HCT116 (cell line): ENCODE measurements around the gene CGRRF1. TPM values are rescaled to one million over a fixed set of nuclear protein-coding genes. Genes with fewer than 3 reads are reported as not detected.

Source experiments
- ATAC-seq: fragments of 200-7000 bp; cut with Tn5 transposase; 2 replicates; pipeline ENCODE4 v1.9.1; 2020; ENCODE audit warnings: mild to moderate bottlenecking, moderate library complexity
- BruUV-seq: library from RNA; stranded (reverse); fragments of 400-500 nt; replicated peaks from 2 replicates; lab custom pipeline; 2021; lab: Mats Ljungman, UMichigan
- CTCF ChIA-PET: fragments of 300-600 bp; sonication (Branson Sonifier 250); formaldehyde crosslinking; loops from one replicate; lab custom pipeline; 2021; ENCODE audit warnings: antibody characterized with exemption; lab: Charles Lee
- POLR2A ChIA-PET: fragments of 300-600, 350-600 bp; sonication (Branson Sonifier 250); formaldehyde crosslinking; loops from one replicate; lab custom pipeline; 2021; ENCODE audit warnings: antibody characterized with exemption; lab: Charles Lee
- RAD21 ChIA-PET, 2 experiments: fragments of 300-600 bp; sonication (Branson Sonifier 250); formaldehyde crosslinking; loops; one replicate each; lab custom pipeline; 2023; ENCODE audit warnings: low total read pairs in 2 of 2; ENCODE audit not compliant: uncharacterized antibody in 2 of 2, unreplicated experiment in 2 of 2, low non-redundant PET in 1 of 2; lab: Charles Lee
- DNase-seq: peaks from one replicate; pipeline ENCODE4 v3.0.0-alpha.2; 2010; ENCODE audit warnings: low read depth, low spot score
- H2AFZ ChIP-seq: fragments of 200-600 bp; shearing (Covaris generic), sonication (generic); 2 replicates; pipeline ENCODE4 v1.6.1; 2017; ENCODE audit warnings: low read depth, mixed run types, mixed read lengths, antibody characterized with exemption, low read length; ENCODE audit not compliant: poor library complexity, severe bottlenecking
- H3K27ac ChIP-seq: 2 replicates; pipeline ENCODE4 v1.5.1; 2012; ENCODE audit warnings: low read depth, low read length
- H3K27me3 ChIP-seq: fragments of 200-600 bp; sonication (generic); 2 replicates; pipeline ENCODE4 v1.6.1; 2016; ENCODE audit warnings: mixed run types, low read length, mixed read lengths; ENCODE audit not compliant: insufficient read depth
- H3K36me3 ChIP-seq, 2 experiments: fragments of 200-500 bp in 1 of 2; fragments of 200-600 bp in 1 of 2; sonication (Bioruptor generic) in 1 of 2; sonication (generic) in 1 of 2; 2 replicates each; pipeline versions ENCODE4 v1.5.1 to v1.6.1; 2014 to 2016; ENCODE audit warnings: low read length in 2 of 2, inconsistent platforms in 1 of 2, mixed read lengths in 1 of 2, mixed run types in 1 of 2; ENCODE audit not compliant: insufficient read depth in 2 of 2, control insufficient read depth in 1 of 2
- H3K4me1 ChIP-seq, 2 experiments: fragments of 200-600 bp in 1 of 2; sonication (generic) in 1 of 2; 2 replicates each; pipeline versions ENCODE4 v1.5.1 to v1.6.1; 2012 to 2017; ENCODE audit warnings: low read length in 2 of 2, inconsistent platforms in 1 of 2, mild to moderate bottlenecking in 1 of 2, mixed read lengths in 1 of 2, mixed run types in 1 of 2, moderate library complexity in 1 of 2; ENCODE audit not compliant: insufficient read depth in 2 of 2, control insufficient read depth in 1 of 2
- H3K4me2 ChIP-seq: fragments of 200-600 bp; sonication (generic); 2 replicates; pipeline ENCODE4 v1.6.1; 2017; ENCODE audit warnings: mixed run types, low read length, mixed read lengths
- H3K4me3 ChIP-seq, 2 experiments: fragments of 200-600 bp in 1 of 2; sonication (generic) in 1 of 2; replicated peaks in 1 of 2; 2 replicates each; pipeline ENCODE4 v1.5.1; 2011 to 2016; ENCODE audit warnings: low read length in 2 of 2, control low read depth in 1 of 2, low read depth in 1 of 2, mild to moderate bottlenecking in 1 of 2, mixed read lengths in 1 of 2, mixed run types in 1 of 2
- H3K79me2 ChIP-seq: fragments of 200-600 bp; sonication (generic); 2 replicates; pipeline ENCODE4 v1.6.1; 2017; ENCODE audit warnings: mild to moderate bottlenecking, mixed run types, low read length, moderate library complexity, mixed read lengths; ENCODE audit not compliant: insufficient read depth
- H3K9ac ChIP-seq: fragments of 200-600 bp; sonication (generic); 2 replicates; pipeline ENCODE4 v1.6.1; 2016; ENCODE audit warnings: low read length, mixed read lengths
- H3K9me2 ChIP-seq: fragments of 200-600 bp; sonication (generic), shearing (Covaris generic); 2 replicates; pipeline ENCODE4 v1.6.1; 2017; ENCODE audit warnings: mixed run types, mild to moderate bottlenecking, moderate library complexity; ENCODE audit not compliant: insufficient read depth
- H3K9me3 ChIP-seq, 2 experiments: fragments of 200-500 bp in 1 of 2; fragments of 200-600 bp in 1 of 2; sonication (Bioruptor generic) in 1 of 2; sonication (generic) in 1 of 2; 2 replicates each; pipeline ENCODE4 v1.6.1; 2014 to 2017; ENCODE audit warnings: low read length in 2 of 2, mixed read lengths in 2 of 2, inconsistent platforms in 1 of 2, low read depth in 1 of 2, mild to moderate bottlenecking in 1 of 2, mixed run types in 1 of 2, moderate library complexity in 1 of 2; ENCODE audit not compliant: control insufficient read depth in 1 of 2, insufficient read depth in 1 of 2
- H4K20me1 ChIP-seq: fragments of 200-600 bp; sonication (generic), shearing (Covaris generic); 2 replicates; pipeline ENCODE4 v1.6.1; 2017; ENCODE audit warnings: mixed run types, mild to moderate bottlenecking, moderate library complexity; ENCODE audit not compliant: insufficient read depth
- ATF3 ChIP-seq: IDR thresholded peaks from 2 replicates; pipeline ENCODE4 v1.6.1; 2012
- CBX3 ChIP-seq: IDR thresholded peaks from 2 replicates; pipeline ENCODE4 v1.6.1; 2012; ENCODE audit warnings: low read depth
- CEBPB ChIP-seq: IDR thresholded peaks from 2 replicates; pipeline ENCODE4 v1.6.1; 2012; ENCODE audit warnings: low read depth
- CTCF ChIP-seq, 3 experiments: fragments of 200-600 bp in 1 of 3; sonication (generic) in 1 of 3; IDR thresholded peaks in 2 of 3; conservative IDR thresholded peaks in 1 of 3; 2 replicates each; pipeline ENCODE4 v1.5.1; 2012 to 2017; ENCODE audit warnings: low read depth in 2 of 3, low read length in 2 of 3, antibody characterized with exemption in 1 of 3, borderline replicate concordance in 1 of 3, control low read depth in 1 of 3, mild to moderate bottlenecking in 1 of 3, mixed read lengths in 1 of 3, mixed run types in 1 of 3, moderate library complexity in 1 of 3; ENCODE audit not compliant: insufficient read depth in 1 of 3
- EGR1 ChIP-seq: IDR thresholded peaks from 2 replicates; pipeline ENCODE4 v1.6.1; 2012; ENCODE audit warnings: low read depth
- ELF1 ChIP-seq: IDR thresholded peaks from 2 replicates; pipeline ENCODE4 v1.6.1; 2012; ENCODE audit warnings: low read depth, borderline replicate concordance
- EZH2 ChIP-seq: fragments of 200-600 bp; sonication (generic); IDR thresholded peaks from 2 replicates; pipeline ENCODE4 v1.6.1; 2017; ENCODE audit warnings: antibody characterized with exemption, mixed run types
- EZH2phosphoT487 ChIP-seq: fragments of 200-600 bp; IDR thresholded peaks from 2 replicates; pipeline ENCODE4 v1.6.1; 2018; ENCODE audit warnings: antibody characterized with exemption, borderline replicate concordance
- FOSL1 ChIP-seq: IDR thresholded peaks from 2 replicates; pipeline ENCODE4 v1.6.1; 2012; ENCODE audit warnings: low read depth
- JUND ChIP-seq: IDR thresholded peaks from 2 replicates; pipeline ENCODE4 v1.6.1; 2012
- POLR2A ChIP-seq: IDR thresholded peaks from 2 replicates; pipeline ENCODE4 v1.7.0; 2011; ENCODE audit warnings: borderline replicate concordance; ENCODE audit not compliant: insufficient read depth, insufficient read length; ENCODE audit errors: extremely low read depth
- POLR2AphosphoS5 ChIP-seq: IDR thresholded peaks from 2 replicates; pipeline ENCODE4 v1.6.1; 2011; ENCODE audit warnings: mild to moderate bottlenecking, low read depth, low read length, moderate library complexity
- RAD21 ChIP-seq: IDR thresholded peaks from 2 replicates; pipeline ENCODE4 v1.6.1; 2012; ENCODE audit warnings: low read depth, mild to moderate bottlenecking
- REST ChIP-seq: IDR thresholded peaks from 2 replicates; pipeline ENCODE4 v1.6.1; 2012; ENCODE audit warnings: low read depth
- SP1 ChIP-seq: IDR thresholded peaks from 2 replicates; pipeline ENCODE4 v1.6.1; 2012; ENCODE audit warnings: low read depth
- SRF ChIP-seq: IDR thresholded peaks from 2 replicates; pipeline ENCODE4 v1.6.1; 2012; ENCODE audit warnings: low read depth
- TCF7L2 ChIP-seq: IDR thresholded peaks from 2 replicates; pipeline ENCODE4 v1.7.0; 2011; ENCODE audit warnings: borderline replicate concordance, inconsistent platforms; ENCODE audit not compliant: insufficient read depth, insufficient read length; ENCODE audit errors: extremely low read depth
- YY1 ChIP-seq: IDR thresholded peaks from 2 replicates; pipeline ENCODE4 v1.6.1; 2011; ENCODE audit warnings: low read length, low read depth, moderate library complexity, mild to moderate bottlenecking; ENCODE audit not compliant: insufficient replicate concordance; ENCODE audit errors: extremely low read depth
- ZFX ChIP-seq: fragments of 450-650 bp; IDR thresholded peaks from 2 replicates; pipeline ENCODE4 v1.6.1; 2017
- ZNF274 ChIP-seq: fragments of 200-500 bp; sonication (Bioruptor generic); IDR thresholded peaks from 2 replicates; pipeline ENCODE4 v1.6.1; 2014; ENCODE audit warnings: mild to moderate bottlenecking, low read depth, low read length, inconsistent platforms
- intact Hi-C: fragments of 100-400 bp; cut with micrococcal nuclease; formaldehyde crosslinking; loops from 2 replicates; pipeline ENCODE4 v1.10.0; 2022
- total RNA-seq: library from RNA; stranded (reverse); gene quantifications from one replicate; pipeline ENCODE4 v1.2.1, GENCODE V29; 2021; ENCODE audit not compliant: unreplicated experiment

Gene CGRRF1
- total RNA-seq, 1 experiment from 2014 or later = 15.9 TPM

GRCh38 chr14:54502602-54503001 is 7.1 kb upstream of the CGRRF1 start:
- ChIA-PET RAD21 (no interaction called here), POLR2A (no interaction called here)
- H3K4me1 ChIP-seq = peaks cover 0 to 9% of the 10 kb centered on the region in 2 experiments; a peak in 3 of 4 replicates

More at GRCh38 chr14:54502602-54503001, 7.1 kb upstream of the CGRRF1 start:
- H4K20me1 ChIP-seq = no peaks in the 10 kb centered on the region
- H3K27ac ChIP-seq = no peak overlapping the region
- no peak overlapping the region for H3K4me3 ChIP-seq
- TF ChIP-seq ZFX (no peak), EZH2phosphoT487 (no peak), SRF (no peak), REST (no peak), JUND (no peak), POLR2AphosphoS5 (no peak), POLR2A (no peak), CTCF (IDR thresholded peaks at IDR 0.05 in 2 of 3, conservative IDR thresholded peaks at IDR 0.05 in 1 of 3; ENCODE audit: borderline replicate concordance in 1 of 3, insufficient read depth in 1 of 3, low read depth in 2 of 3, low read length in 2 of 3) (no peak), CBX3 (no peak), RAD21 (no peak), ELF1 (no peak), YY1 (no peak), TCF7L2 (no peak), ATF3 (no peak), CEBPB (no peak), EGR1 (no peak), FOSL1 (no peak), EZH2 (no peak), ZNF274 (no peak), SP1 (no peak)
- TF ChIP-seq, all 23 proteins: peak for 0
- no peaks in the 10 kb centered on the region for H3K27me3 ChIP-seq
- intact Hi-C loops = no loop called here
- no peak overlapping the region for H3K9ac ChIP-seq
- no TSS peak for BruUV-seq
- no peaks in the 10 kb centered on the region for H3K79me2 ChIP-seq
- CTCF ChIA-PET = interaction anchor here (0.8 to 2.1 kb wide), 3 partner anchors 9 to 270 kb away, joined by 3 to 7 read pairs (median 5); no protein-coding TSS in a partner anchor
- H2AFZ ChIP-seq = no peak overlapping the region
- no peaks in the 10 kb centered on the region for H3K9me3 ChIP-seq
- no peak for DNase-seq
- H3K9me2 ChIP-seq = no peaks in the 10 kb centered on the region
- H3K4me2 ChIP-seq = no peak overlapping the region
- no peaks in the 10 kb centered on the region for H3K36me3 ChIP-seq
- no peak for ATAC-seq
